GM12801 (cell line): ENCODE results near the gene MAP10.

Source experiments
- TF ChIP-seq, protein P1 (sequence below): IDR thresholded peaks from one replicate; pipeline ENCODE4 v1.5.1; 2011; ENCODE audit warnings: control low read depth; ENCODE audit not compliant: insufficient read length; ENCODE audit errors: extremely low read depth

Gene MAP10

DNA sequence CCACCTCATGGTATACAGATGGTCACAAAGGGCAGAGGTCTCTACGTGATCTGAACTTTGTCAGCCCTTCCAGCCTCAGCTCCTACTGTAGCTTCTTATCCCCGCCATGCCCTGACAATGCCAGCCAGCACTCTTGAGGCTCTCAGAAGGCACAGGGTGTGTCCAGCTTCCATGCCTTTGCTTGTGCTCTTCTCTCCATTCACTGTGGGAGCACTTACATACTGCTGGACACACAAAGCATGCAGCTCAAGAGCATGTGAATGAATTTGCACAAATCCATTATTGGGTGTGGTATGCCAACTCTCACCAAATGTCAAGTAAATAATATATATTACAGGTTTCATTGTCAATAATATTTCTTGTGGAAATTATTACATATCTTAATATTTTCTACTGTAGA lies 36.4 kb upstream of the MAP10 start:
- TF ChIP-seq, protein P1, sequence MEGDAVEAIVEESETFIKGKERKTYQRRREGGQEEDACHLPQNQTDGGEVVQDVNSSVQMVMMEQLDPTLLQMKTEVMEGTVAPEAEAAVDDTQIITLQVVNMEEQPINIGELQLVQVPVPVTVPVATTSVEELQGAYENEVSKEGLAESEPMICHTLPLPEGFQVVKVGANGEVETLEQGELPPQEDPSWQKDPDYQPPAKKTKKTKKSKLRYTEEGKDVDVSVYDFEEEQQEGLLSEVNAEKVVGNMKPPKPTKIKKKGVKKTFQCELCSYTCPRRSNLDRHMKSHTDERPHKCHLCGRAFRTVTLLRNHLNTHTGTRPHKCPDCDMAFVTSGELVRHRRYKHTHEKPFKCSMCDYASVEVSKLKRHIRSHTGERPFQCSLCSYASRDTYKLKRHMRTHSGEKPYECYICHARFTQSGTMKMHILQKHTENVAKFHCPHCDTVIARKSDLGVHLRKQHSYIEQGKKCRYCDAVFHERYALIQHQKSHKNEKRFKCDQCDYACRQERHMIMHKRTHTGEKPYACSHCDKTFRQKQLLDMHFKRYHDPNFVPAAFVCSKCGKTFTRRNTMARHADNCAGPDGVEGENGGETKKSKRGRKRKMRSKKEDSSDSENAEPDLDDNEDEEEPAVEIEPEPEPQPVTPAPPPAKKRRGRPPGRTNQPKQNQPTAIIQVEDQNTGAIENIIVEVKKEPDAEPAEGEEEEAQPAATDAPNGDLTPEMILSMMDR = no peak

DNA sequence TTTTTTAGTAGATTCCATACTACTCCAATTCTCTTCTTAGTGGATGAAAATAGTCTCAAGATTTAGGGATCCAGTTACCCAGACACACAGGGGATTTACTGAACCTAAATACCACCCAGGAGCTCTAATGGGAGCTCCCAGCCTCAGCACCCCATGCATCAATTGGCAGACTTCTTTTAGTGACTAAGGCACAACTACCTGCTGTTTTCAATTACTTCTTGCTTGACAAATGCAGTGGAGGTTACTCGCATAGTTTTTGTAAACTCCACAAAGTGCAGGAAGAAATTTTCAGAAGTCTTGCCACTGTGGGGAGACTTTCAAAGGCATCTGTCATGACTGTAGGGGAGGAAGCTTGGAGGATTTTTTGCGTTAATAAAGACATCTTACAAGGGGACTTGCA lies 35.5 kb upstream of the MAP10 start:
- TF ChIP-seq, protein P1 = no peak

DNA sequence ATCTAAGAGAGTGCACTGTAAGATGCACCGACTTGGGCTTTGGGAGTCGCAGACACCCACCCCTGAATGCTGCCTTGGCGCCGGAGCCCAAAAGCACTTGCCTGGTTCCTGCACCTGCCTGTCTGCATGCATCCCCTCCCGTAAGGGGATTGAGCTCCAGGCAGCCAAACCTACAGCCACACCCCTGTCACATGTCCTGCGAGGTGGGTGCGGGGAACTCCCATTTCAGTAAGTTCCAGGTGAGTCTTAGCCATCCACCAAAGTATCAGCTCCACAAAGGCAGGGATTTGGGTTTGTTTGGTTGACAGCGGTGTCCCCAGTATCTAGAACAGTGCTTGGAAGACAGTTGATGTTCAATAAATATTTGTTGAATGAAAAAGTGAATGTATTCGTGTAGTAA lies 31.5 kb upstream of the MAP10 start:
- TF ChIP-seq, protein P1 = no peak

DNA sequence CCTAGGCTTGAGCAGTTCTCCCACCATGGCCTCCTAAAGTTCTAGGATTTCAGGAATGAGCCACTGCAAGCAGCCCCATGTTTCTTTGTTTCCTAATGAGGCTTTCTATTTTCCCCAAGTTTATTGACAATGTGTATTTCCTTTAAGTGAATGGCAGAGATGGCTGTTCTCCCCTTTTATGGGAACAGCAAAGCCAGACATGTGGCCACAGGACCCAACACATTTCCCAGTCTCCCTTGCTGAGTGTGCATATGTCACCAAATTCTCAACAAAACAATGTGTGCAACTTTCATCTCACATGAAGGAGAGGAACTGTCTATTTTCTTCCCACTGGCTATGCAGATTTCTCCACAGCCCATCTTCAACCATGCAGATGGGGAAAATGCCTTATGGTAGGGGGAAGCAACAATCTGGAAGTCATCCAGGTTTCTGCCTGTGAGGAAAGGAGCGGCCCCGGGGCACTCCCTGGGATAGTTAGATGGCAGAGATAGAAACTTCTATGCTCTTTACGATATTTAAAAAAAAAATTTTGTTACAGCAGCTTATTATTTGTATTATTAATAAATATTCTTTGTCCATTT lies 28.6 kb upstream of the MAP10 start:
- TF ChIP-seq, protein P1 = no peak

DNA sequence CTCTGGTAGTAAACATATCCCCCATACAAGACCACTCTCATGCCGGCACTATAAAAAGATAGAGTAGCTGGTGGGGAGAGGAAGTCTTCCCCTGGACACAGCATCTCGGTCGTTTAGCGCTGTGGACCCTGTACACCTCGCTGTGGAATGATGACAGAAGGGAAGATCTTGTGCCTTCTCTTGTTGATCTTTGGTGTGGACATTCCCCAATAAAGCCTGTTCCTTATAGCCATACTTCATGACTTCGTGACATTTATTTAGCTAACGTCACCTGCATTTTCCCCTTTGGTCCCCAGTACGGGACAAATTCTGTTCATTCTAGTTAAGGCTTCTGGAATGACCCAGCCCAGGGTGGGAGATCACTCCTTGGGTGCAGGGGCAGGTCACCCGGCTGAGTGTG lies 24.9 kb upstream of the MAP10 start:
- TF ChIP-seq, protein P1 = no peak

DNA sequence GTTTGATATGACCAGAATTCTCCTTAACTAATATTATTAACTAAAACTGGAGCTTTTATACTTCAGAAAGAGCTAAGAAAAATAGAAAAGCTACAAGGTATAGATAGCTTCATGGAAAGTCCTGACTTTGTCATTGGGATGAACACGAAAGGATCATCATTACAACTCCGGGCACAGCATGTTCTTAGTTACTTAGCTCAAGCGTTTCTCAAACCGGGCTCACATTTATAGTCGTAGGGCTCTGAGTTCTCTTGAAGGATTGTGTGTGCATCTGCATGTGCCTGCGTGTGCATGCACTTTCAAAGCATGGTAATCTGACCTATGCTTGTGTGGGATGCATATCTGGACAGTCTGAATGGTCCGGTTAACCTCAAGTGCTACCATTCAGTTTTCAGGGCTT lies 20.4 kb upstream of the MAP10 start:
- TF ChIP-seq, protein P1 = no peak

DNA sequence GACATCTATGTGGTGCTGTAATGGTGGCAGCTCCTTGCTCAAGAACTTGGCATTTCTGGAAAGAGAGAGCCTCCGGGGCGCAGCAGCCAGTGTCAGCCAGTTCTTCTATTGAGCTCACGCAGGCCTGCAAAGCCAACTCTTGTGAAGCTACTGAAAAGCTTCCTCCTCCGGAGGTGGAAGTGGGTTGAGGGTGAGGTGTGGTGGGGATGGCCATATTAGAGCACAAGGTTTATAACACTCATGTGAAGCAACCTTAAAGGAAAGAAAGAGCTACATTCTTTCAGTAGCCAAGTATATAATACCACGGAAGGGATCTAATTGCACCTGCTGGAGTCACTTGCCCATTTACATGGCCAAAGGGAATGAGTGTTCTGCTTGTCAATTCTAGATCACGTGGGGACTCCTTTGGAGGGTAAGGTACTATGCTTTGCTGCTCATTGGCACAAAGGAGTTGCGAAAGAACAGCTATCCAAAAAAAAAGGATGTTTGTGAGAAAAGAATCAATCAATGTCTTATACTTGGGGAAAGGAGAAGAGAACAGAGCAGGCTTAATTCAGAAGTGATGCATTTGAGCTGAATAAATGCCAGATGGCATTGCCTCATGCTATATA lies 18.3 kb upstream of the MAP10 start:
- TF ChIP-seq, protein P1 = no peak
